HepG2 (cell line): ENCODE results near the gene NFKBIA. TPM values are rescaled to one million over a fixed set of nuclear protein-coding genes. Genes with fewer than 3 reads are reported as not detected.
A peak's percentile ranks its signal among the peaks of the same experiment; 100 is the strongest.

ENCODE experiments used
- FOXA1 ChIP-seq, 2 experiments: fragments of 450-650 bp in 1 of 2; sonication (generic) in 1 of 2; formaldehyde crosslinking in 1 of 2; IDR thresholded peaks; 2 replicates each; pipeline versions ENCODE4 v1.4.0 to v1.6.1; 2016 to 2020; ENCODE audit warnings: missing genetic modification reagents in 1 of 2
- KDM3A ChIP-seq: IDR thresholded peaks from 2 replicates; pipeline ENCODE4 v1.6.1; 2018; ENCODE audit warnings: low read depth, missing compliant biosample characterization
- MATR3 ChIP-seq: sonication (generic); formaldehyde crosslinking; IDR thresholded peaks from 2 replicates; pipeline ENCODE4 v1.4.0; 2020; ENCODE audit warnings: missing genetic modification reagents
- MNT ChIP-seq: fragments of 450-650 bp; IDR thresholded peaks from 2 replicates; pipeline ENCODE4 v1.6.1; 2016
- RFXANK ChIP-seq: IDR thresholded peaks from 2 replicates; pipeline ENCODE4 v1.6.1; 2016
- THAP11 ChIP-seq: IDR thresholded peaks from 2 replicates; pipeline ENCODE4 v1.6.1; 2016; ENCODE audit warnings: missing biosample characterization, missing genetic modification reagents
- TOPORS ChIP-seq: sonication (generic); formaldehyde crosslinking; IDR thresholded peaks from 2 replicates; pipeline ENCODE4 v1.8.0; 2023; ENCODE audit warnings: mild to moderate bottlenecking, missing genetic modification reagents
- ZBTB40 ChIP-seq, 2 experiments: fragments of 450-650 bp in 1 of 2; sonication (generic) in 1 of 2; formaldehyde crosslinking in 1 of 2; IDR thresholded peaks; 2 replicates each; pipeline versions ENCODE4 v1.6.1 to v1.8.0; 2016 to 2022; ENCODE audit warnings: antibody characterized with exemption in 1 of 2, mild to moderate bottlenecking in 1 of 2, missing genetic modification reagents in 1 of 2
- ZBTB8A ChIP-seq: sonication (generic); formaldehyde crosslinking; IDR thresholded peaks from 2 replicates; pipeline ENCODE4 v1.4.0; 2020; ENCODE audit warnings: mild to moderate bottlenecking, low read depth, missing genetic modification reagents, borderline replicate concordance
- ZNF331 ChIP-seq: sonication (generic); formaldehyde crosslinking; IDR thresholded peaks from 2 replicates; pipeline ENCODE4 v1.4.0; 2020; ENCODE audit warnings: missing genetic modification reagents
- ZNF362 ChIP-seq: sonication (generic); formaldehyde crosslinking; IDR thresholded peaks from 2 replicates; pipeline ENCODE4 v1.4.0; 2020; ENCODE audit warnings: missing genetic modification reagents, mild to moderate bottlenecking, borderline replicate concordance
- ZNF687 ChIP-seq: sonication (generic); formaldehyde crosslinking; IDR thresholded peaks from 2 replicates; pipeline ENCODE4 v1.5.1; 2020; ENCODE audit warnings: mild to moderate bottlenecking, missing genetic modification reagents, moderate library complexity
- ZNF792 ChIP-seq: IDR thresholded peaks from 2 replicates; pipeline ENCODE4 v1.6.1; 2016
- ZSCAN22 ChIP-seq: sonication (generic); formaldehyde crosslinking; IDR thresholded peaks from 2 replicates; pipeline ENCODE4 v1.4.0; 2020; ENCODE audit warnings: mild to moderate bottlenecking, missing genetic modification reagents
- polyA plus RNA-seq, 8 experiments: library from polyadenylated mRNA; depleted of rRNA in 3 of 8; stranded (reverse) in 7 of 8; unstranded in 1 of 8; fragments of >200 nt; fragmentation: Illumina TruSeq in 4 of 8; extraction: Trizol in 4 of 8; gene quantifications; 2 replicates each; pipeline versions ENCODE4 v1.2.1 to v1.2.3, GENCODE V29; 2011 to 2016; ENCODE audit warnings: low read depth in 4 of 8, missing spikeins in 1 of 8, mixed read lengths in 1 of 8; ENCODE audit not compliant: insufficient read depth in 1 of 8
- total RNA-seq, 5 experiments: library from RNA; depleted of rRNA; stranded (reverse); fragments of >200 nt; fragmentation: Illumina TruSeq; extraction: Trizol; gene quantifications; 2 replicates each; pipeline ENCODE4 v1.2.3, GENCODE V29; 2016; ENCODE audit warnings: low read depth in 1 of 5

NFKBIA gene
- total and polyA plus RNA-seq, 2 of the 13 experiments (the other 11 are each of a cell fraction or from before 2014, with no cell fraction given), result 197 to 319 TPM

GRCh38 chr14:35375558-35376025, 29.0 kb downstream of the NFKBIA start (continued):
- TF ChIP-seq ZBTB40 (IDR thresholded peaks at IDR 0.05), result no peak
- 0 out of 2 replicates have a peak, but pooled peaks have one; percentile 7 for TF ChIP-seq ZBTB40 (CRISPR knock-in tag; IDR thresholded peaks at IDR 0.05)
- TF ChIP-seq ZBTB8A (CRISPR knock-in tag), result no peak
- no peak for TF ChIP-seq THAP11
- TF ChIP-seq ZNF362 (CRISPR knock-in tag), result peak; percentile 73; the same call in 1 of the 2 replicates
- no peak for TF ChIP-seq FOXA1 (IDR thresholded peaks at IDR 0.05)
- no peak for TF ChIP-seq FOXA1 (CRISPR knock-in tag; IDR thresholded peaks at IDR 0.05)
- no peak for TF ChIP-seq ZSCAN22 (CRISPR knock-in tag)
- no peak for TF ChIP-seq TOPORS
- TF ChIP-seq ZNF331 (CRISPR knock-in tag), result 0 out of 2 replicates have a peak, but pooled peaks have one; percentile 13
- TF ChIP-seq RFXANK (CRISPR knock-in tag), result no peak
- TF ChIP-seq MNT, result no peak
- no peak for TF ChIP-seq ZNF687 (CRISPR knock-in tag)
- no peak for TF ChIP-seq ZNF792 (CRISPR knock-in tag)
- TF ChIP-seq MATR3 (CRISPR knock-in tag), result no peak
- no peak for TF ChIP-seq KDM3A (CRISPR knock-in tag)
